ENCODE measurements around the gene PRDM16. TPM values are rescaled to one million over a fixed set of nuclear protein-coding genes. Genes with fewer than 3 reads are reported as not detected.

The PRDM16 gene
- polyA plus RNA-seq, 2 of the 4 experiments (the other 2 are of a cell fraction), result 0.03 to 0.35 TPM

DNA sequence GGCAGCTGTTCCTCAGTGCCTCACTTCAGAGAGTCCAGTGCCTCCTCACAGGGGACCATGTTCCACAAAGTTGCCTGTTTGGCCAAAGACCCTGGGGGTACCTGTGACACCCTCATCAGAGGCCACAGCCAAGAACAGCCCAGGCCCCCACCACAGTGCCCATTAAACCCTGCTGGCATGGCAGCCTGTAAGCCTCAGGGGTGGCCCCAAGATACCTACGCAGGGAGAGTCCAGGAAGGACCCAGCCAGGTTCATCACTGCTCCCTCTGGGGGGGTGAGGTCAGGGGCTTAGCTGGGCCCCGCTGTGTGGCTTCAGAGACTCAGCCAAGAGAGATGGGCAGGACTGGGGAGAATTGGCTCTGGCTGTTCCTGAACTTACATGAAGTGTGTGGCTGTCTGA, 19.1 kb upstream of the PRDM16 start:
- Histone ChIP-seq H3K9me3 (no peaks in the 10 kb centered on the region), H3K4me2 (no peak overlapping the region), H3K27ac (no peak overlapping the region), H3K4me1 (no peaks in the 10 kb centered on the region), H3K4me3 (no peak overlapping the region)
- POLR2A ChIA-PET, result no interaction called here
- no peak for TF ChIP-seq MYC (IDR thresholded peaks at IDR 0.05; ENCODE audit: borderline replicate concordance, low read length)
- TF ChIP-seq NFE2L2 (conservative IDR thresholded peaks at IDR 0.05; ENCODE audit: low read length), result no peak
- TF ChIP-seq ESRRA (IDR thresholded peaks at IDR 0.05; ENCODE audit: borderline replicate concordance, low read length), result no peak
- TF ChIP-seq ZFP36 (IDR thresholded peaks at IDR 0.05; ENCODE audit: borderline replicate concordance, partially characterized antibody), result no peak
- TF ChIP-seq CBX8 (IDR thresholded peaks at IDR 0.05), result no peak
- no peak for TF ChIP-seq FOXS1 (CRISPR knock-in tag; IDR thresholded peaks at IDR 0.05)
- no peak for TF ChIP-seq JUN (IDR thresholded peaks at IDR 0.05)
- TF ChIP-seq TP53 (CRISPR knock-in tag; IDR thresholded peaks at IDR 0.05), result no peak
- TF ChIP-seq, protein P1, sequence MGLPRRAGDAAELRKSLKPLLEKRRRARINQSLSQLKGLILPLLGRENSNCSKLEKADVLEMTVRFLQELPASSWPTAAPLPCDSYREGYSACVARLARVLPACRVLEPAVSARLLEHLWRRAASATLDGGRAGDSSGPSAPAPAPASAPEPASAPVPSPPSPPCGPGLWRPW (IDR thresholded peaks at IDR 0.05), result no peak
- no peak for TF ChIP-seq CEBPB (IDR thresholded peaks at IDR 0.05)
- no peak for TF ChIP-seq HOXB13 (CRISPR knock-in tag; IDR thresholded peaks at IDR 0.05; ENCODE audit: low read depth)
- FAIRE-seq, result no peak
- no peak for DNase-seq (ENCODE audit: low read depth in 1 of 2, low spot score in 1 of 2)
- CTCF ChIA-PET, result no interaction called here
- no peak for ATAC-seq
- no CpG with 5 or more reads among the region's 2 CpGs for WGBS (ENCODE audit: missing lambda C conversion rate)

DNA sequence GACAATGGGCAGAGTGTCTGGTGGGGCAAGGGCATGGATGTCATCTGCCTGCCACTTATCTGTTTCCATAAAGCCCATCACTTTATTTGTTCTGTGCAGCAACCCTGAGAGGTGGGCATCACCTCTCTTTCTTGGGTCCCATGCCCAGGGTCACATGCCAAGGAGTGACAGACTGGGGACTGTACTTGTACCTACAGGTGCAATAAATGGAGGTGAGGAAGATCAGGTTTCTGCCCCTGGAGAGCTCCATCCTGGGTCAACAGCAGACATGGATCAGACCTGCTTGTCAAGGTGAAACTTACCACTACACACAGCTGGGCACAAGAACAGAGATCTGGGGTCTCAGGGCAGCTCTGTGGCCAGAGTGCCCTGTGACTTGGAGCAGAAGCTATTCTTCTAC, 18.4 kb upstream of the PRDM16 start:
- Histone ChIP-seq H3K4me2 (no peak overlapping the region), H3K4me3 (no peak overlapping the region), H3K9me3 (no peaks in the 10 kb centered on the region), H3K4me1 (no peaks in the 10 kb centered on the region), H3K27ac (no peak overlapping the region)
- FAIRE-seq (no peak), ATAC-seq (no peak), DNase-seq (ENCODE audit: low read depth in 1 of 2, low spot score in 1 of 2) (no peak)
- ChIA-PET POLR2A (no interaction called here), CTCF (no interaction called here)
- TF ChIP-seq MYC (IDR thresholded peaks at IDR 0.05; ENCODE audit: borderline replicate concordance, low read length), result no peak
- no peak for TF ChIP-seq NR3C1 (IDR thresholded peaks at IDR 0.05)
- no peak for TF ChIP-seq RCOR1 (IDR thresholded peaks at IDR 0.05; ENCODE audit: low read depth, low read length)
- TF ChIP-seq RARB (CRISPR knock-in tag; IDR thresholded peaks at IDR 0.05), result no peak
- TF ChIP-seq JUNB (IDR thresholded peaks at IDR 0.05), result no peak
- TF ChIP-seq HOXA7 (CRISPR knock-in tag; IDR thresholded peaks at IDR 0.05), result no peak
- TF ChIP-seq POLR2AphosphoS2 (conservative IDR thresholded peaks at IDR 0.05; ENCODE audit: low read length), result no peak
- TF ChIP-seq CBX8 (IDR thresholded peaks at IDR 0.05), result no peak
- TF ChIP-seq, protein P2, sequence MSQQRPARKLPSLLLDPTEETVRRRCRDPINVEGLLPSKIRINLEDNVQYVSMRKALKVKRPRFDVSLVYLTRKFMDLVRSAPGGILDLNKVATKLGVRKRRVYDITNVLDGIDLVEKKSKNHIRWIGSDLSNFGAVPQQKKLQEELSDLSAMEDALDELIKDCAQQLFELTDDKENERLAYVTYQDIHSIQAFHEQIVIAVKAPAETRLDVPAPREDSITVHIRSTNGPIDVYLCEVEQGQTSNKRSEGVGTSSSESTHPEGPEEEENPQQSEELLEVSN (IDR thresholded peaks at IDR 0.05; ENCODE audit: borderline replicate concordance, low read depth), result no peak

DNA sequence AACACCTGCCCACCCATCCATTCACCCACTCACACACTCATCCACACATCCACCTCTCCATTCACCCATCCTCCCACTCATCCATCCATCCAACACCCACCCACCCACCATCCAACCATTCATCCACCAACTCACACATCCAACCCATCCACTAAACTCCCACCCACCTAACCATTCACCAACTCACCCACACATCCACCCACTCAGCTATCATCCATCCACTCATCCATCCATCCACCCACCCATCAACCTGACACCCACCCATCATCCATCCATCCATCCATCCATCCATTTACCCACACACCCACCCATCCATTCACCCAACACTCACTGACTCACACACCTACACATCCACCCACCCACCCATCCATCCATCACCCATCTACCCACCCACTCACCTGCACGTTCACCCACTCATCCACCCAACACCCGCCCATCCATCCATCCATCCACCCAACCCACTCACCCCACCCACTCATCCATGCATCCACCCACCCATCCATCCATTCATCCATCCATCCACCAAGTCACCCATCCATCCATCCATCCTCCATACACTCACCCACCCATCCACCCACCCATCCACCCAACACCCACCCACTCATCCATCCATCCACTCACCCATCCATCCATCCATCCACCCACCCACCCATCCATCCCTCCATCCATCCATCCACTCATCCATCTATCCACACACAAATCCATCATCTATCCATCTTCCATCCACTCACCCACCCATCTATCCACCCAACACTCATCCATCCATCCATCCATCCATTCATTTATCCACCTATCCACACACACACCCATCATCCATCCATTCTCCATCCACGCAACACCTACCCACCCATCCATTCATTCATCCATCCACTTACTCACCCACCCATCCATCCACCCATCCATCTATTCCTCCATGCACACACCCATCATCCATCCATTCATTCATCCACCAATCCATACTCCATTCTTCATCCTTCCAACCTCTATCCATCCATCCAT, 17.4 kb upstream of the PRDM16 start:
- no peak overlapping the region for H3K4me3 ChIP-seq
- no peaks in the 10 kb centered on the region for H3K9me3 ChIP-seq
- POLR2A ChIA-PET, result no interaction called here
- H3K27ac ChIP-seq, result no peak overlapping the region
- CTCF ChIA-PET, result no interaction called here
- H3K4me1 ChIP-seq, result no peaks in the 10 kb centered on the region
- ATAC-seq (no peak), DNase-seq (ENCODE audit: low read depth in 1 of 2, low spot score in 1 of 2) (no peak), FAIRE-seq (no peak)
- 22% methylated on average over 2 of the region's 3 CpGs for WGBS (ENCODE audit: missing lambda C conversion rate)
- H3K4me2 ChIP-seq, result no peak overlapping the region
- TF ChIP-seq PHF8 (IDR thresholded peaks at IDR 0.05; ENCODE audit: borderline replicate concordance, low read depth) (no peak), JUN (IDR thresholded peaks at IDR 0.05) (no peak), POLR2A (IDR thresholded peaks at IDR 0.05; ENCODE audit: low read length) (no peak), MYC (IDR thresholded peaks at IDR 0.05; ENCODE audit: borderline replicate concordance, low read length) (no peak), RCOR1 (IDR thresholded peaks at IDR 0.05; ENCODE audit: low read depth, low read length) (no peak), JUNB (IDR thresholded peaks at IDR 0.05) (no peak), EHF (CRISPR knock-in tag; IDR thresholded peaks at IDR 0.05) (no peak), ZFP36 (IDR thresholded peaks at IDR 0.05; ENCODE audit: borderline replicate concordance, partially characterized antibody) (no peak)
- TF ChIP-seq, protein P3, sequence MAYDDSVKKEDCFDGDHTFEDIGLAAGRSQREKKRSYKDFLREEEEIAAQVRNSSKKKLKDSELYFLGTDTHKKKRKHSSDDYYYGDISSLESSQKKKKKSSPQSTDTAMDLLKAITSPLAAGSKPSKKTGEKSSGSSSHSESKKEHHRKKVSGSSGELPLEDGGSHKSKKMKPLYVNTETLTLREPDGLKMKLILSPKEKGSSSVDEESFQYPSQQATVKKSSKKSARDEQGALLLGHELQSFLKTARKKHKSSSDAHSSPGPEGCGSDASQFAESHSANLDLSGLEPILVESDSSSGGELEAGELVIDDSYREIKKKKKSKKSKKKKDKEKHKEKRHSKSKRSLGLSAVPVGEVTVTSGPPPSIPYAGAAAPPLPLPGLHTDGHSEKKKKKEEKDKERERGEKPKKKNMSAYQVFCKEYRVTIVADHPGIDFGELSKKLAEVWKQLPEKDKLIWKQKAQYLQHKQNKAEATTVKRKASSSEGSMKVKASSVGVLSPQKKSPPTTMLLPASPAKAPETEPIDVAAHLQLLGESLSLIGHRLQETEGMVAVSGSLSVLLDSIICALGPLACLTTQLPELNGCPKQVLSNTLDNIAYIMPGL (CRISPR knock-in tag; IDR thresholded peaks at IDR 0.05; ENCODE audit: borderline replicate concordance), result no peak
- TF ChIP-seq, protein P4, sequence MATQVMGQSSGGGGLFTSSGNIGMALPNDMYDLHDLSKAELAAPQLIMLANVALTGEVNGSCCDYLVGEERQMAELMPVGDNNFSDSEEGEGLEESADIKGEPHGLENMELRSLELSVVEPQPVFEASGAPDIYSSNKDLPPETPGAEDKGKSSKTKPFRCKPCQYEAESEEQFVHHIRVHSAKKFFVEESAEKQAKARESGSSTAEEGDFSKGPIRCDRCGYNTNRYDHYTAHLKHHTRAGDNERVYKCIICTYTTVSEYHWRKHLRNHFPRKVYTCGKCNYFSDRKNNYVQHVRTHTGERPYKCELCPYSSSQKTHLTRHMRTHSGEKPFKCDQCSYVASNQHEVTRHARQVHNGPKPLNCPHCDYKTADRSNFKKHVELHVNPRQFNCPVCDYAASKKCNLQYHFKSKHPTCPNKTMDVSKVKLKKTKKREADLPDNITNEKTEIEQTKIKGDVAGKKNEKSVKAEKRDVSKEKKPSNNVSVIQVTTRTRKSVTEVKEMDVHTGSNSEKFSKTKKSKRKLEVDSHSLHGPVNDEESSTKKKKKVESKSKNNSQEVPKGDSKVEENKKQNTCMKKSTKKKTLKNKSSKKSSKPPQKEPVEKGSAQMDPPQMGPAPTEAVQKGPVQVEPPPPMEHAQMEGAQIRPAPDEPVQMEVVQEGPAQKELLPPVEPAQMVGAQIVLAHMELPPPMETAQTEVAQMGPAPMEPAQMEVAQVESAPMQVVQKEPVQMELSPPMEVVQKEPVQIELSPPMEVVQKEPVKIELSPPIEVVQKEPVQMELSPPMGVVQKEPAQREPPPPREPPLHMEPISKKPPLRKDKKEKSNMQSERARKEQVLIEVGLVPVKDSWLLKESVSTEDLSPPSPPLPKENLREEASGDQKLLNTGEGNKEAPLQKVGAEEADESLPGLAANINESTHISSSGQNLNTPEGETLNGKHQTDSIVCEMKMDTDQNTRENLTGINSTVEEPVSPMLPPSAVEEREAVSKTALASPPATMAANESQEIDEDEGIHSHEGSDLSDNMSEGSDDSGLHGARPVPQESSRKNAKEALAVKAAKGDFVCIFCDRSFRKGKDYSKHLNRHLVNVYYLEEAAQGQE (IDR thresholded peaks at IDR 0.05), result no peak
- TF ChIP-seq, protein P5, sequence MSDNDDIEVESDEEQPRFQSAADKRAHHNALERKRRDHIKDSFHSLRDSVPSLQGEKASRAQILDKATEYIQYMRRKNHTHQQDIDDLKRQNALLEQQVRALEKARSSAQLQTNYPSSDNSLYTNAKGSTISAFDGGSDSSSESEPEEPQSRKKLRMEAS (IDR thresholded peaks at IDR 0.05), result no peak
- TF ChIP-seq, protein P1 (IDR thresholded peaks at IDR 0.05), result no peak
- TF ChIP-seq, protein P6, sequence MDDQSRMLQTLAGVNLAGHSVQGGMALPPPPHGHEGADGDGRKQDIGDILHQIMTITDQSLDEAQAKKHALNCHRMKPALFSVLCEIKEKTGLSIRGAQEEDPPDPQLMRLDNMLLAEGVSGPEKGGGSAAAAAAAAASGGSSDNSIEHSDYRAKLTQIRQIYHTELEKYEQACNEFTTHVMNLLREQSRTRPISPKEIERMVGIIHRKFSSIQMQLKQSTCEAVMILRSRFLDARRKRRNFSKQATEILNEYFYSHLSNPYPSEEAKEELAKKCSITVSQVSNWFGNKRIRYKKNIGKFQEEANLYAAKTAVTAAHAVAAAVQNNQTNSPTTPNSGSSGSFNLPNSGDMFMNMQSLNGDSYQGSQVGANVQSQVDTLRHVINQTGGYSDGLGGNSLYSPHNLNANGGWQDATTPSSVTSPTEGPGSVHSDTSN (IDR thresholded peaks at IDR 0.05), result no peak

All from A549 (cell line).